Measurements from ENCODE around the gene CTBP1.

Gene CTBP1

GRCh38 chr4:1249731-1250526, 999 bp upstream of the CTBP1 start:
- no peak for FAIRE-seq

GRCh38 chr4:1249148-1249730, 309 bp upstream of the CTBP1 start:
- FAIRE-seq = no peak

- FAIRE-seq = no peak
Measured at GRCh38 chr4:1247864-1248244, 1.1 kb downstream of the CTBP1 start.

- FAIRE-seq = no peak
Measured at GRCh38 chr4:1246901-1247863, 1.7 kb downstream of the CTBP1 start.

- no peak for FAIRE-seq
Measured at GRCh38 chr4:1246111-1246881, 2.6 kb downstream of the CTBP1 start.

- no peak for FAIRE-seq
Measured at GRCh38 chr4:1245481-1246051, 3.4 kb downstream of the CTBP1 start.

GRCh38 chr4:1244978-1245471, 3.9 kb downstream of the CTBP1 start:
- no peak for FAIRE-seq

- FAIRE-seq = no peak
Measured at GRCh38 chr4:1244081-1244977, 4.6 kb downstream of the CTBP1 start.

- FAIRE-seq = no peak
Measured at GRCh38 chr4:1243451-1244080, 5.4 kb downstream of the CTBP1 start.

GRCh38 chr4:1242506-1243450, 6.2 kb downstream of the CTBP1 start:
- no peak for FAIRE-seq

- FAIRE-seq = no peak
Measured at GRCh38 chr4:1241936-1242505, 6.9 kb downstream of the CTBP1 start.

GRCh38 chr4:1241466-1241935, 7.4 kb downstream of the CTBP1 start:
- FAIRE-seq = no peak

GRCh38 chr4:1240721-1241465, 8.0 kb downstream of the CTBP1 start:
- no peak for FAIRE-seq

- FAIRE-seq = no peak
Measured at GRCh38 chr4:1239950-1240307, 9.0 kb downstream of the CTBP1 start.

- no peak for FAIRE-seq
Measured at GRCh38 chr4:1239141-1239949, 9.6 kb downstream of the CTBP1 start.

GRCh38 chr4:1238676-1239000, 10.3 kb downstream of the CTBP1 start:
- no peak for FAIRE-seq

GRCh38 chr4:1237981-1238675, 10.8 kb downstream of the CTBP1 start:
- no peak for FAIRE-seq
